Heart right ventricle (tissue), 16 donors: ENCODE results near the gene FRRS1L. TPM values are rescaled to one million over a fixed set of nuclear protein-coding genes. Genes with fewer than 3 reads are reported as not detected.

ENCODE experiments used
- ATAC-seq, 8 donors: fragments of 200-7000 bp; cut with Tn5 transposase; one replicate each; pipeline ENCODE4 v1.9.1; 2020; ENCODE audit warnings: mild to moderate bottlenecking in 8 of 8, moderate library complexity in 8 of 8, moderate number of reproducible peaks in 1 of 8
- DNase-seq, 2 donors: peaks; one replicate each; pipeline ENCODE4 v3.0.0-alpha.2; 2020
- H3K27ac ChIP-seq, 10 donors: fragments of 200-600 bp; sonication (generic) in 2 of 10; one replicate each; pipeline versions ENCODE4 v1.5.0 to v1.8.0; 2020 to 2022; ENCODE audit warnings: mild to moderate bottlenecking in 3 of 10
- H3K27me3 ChIP-seq, 7 donors: fragments of 200-600 bp; one replicate each; pipeline ENCODE4 v1.8.0; 2021 to 2022; ENCODE audit warnings: mild to moderate bottlenecking in 2 of 7
- H3K36me3 ChIP-seq, 9 donors: fragments of 200-600 bp; sonication (generic) in 1 of 9; one replicate each; pipeline versions ENCODE4 v1.5.0 to v1.8.0; 2020 to 2022; ENCODE audit warnings: mild to moderate bottlenecking in 2 of 9
- H3K4me1 ChIP-seq, 9 donors: fragments of 200-600 bp; sonication (generic) in 1 of 9; one replicate each; pipeline versions ENCODE4 v1.5.0 to v1.8.0; 2020 to 2022; ENCODE audit warnings: mild to moderate bottlenecking in 4 of 9
- H3K4me3 ChIP-seq, 10 donors: fragments of 200-600 bp; sonication (generic) in 2 of 10; one replicate each; pipeline versions ENCODE4 v1.5.0 to v1.8.0; 2020 to 2022; ENCODE audit warnings: mild to moderate bottlenecking in 7 of 10, moderate library complexity in 2 of 10
- H3K9me3 ChIP-seq, 11 donors: fragments of 200-600 bp in 10 of 11; sonication (generic) in 2 of 11; one replicate each; pipeline versions ENCODE4 v1.5.0 to v1.8.0; 2013 to 2022; ENCODE audit warnings: mild to moderate bottlenecking in 2 of 11, control low read depth in 1 of 11, moderate library complexity in 1 of 11
- CTCF ChIP-seq, 9 donors: fragments of 200-600 bp; sonication (generic) in 2 of 9; IDR thresholded peaks; one replicate each; pipeline versions ENCODE4 v1.5.0 to v1.8.0; 2021 to 2022; ENCODE audit warnings: antibody characterized with exemption in 9 of 9, mild to moderate bottlenecking in 5 of 9, moderate library complexity in 1 of 9
- WGBS, 2 donors: extraction: QIAGEN DNeasy Blood & Tissue Kit; methylation state at CpG; one replicate each; pipeline ENCODE4 v1.1.7; 2013; ENCODE audit warnings: inconsistent platforms in 1 of 2; 5-methylcytosine and 5-hydroxymethylcytosine counted together
- intact Hi-C, 10 donors: fragments of 100-400 bp; cut with DNase I; formaldehyde crosslinking; loops; one replicate each; pipeline versions ENCODE4 v1.11.1 to v1.14.2; 2022
- polyA plus RNA-seq, 2 donors: library from polyadenylated mRNA; stranded (reverse); fragments of 200-250 nt; gene quantifications; one replicate each; pipeline ENCODE4 v1.2.3, GENCODE V29; 2013
- total RNA-seq, 10 donors: library from RNA; stranded (reverse); fragmentation: NEBNext Ultra II Directional in 3 of 10; extraction: Animal tissue kit (Norgen Biotek cat#: 25700) in 3 of 10; gene quantifications; one replicate each; pipeline versions ENCODE4 v1.2.1 to v1.2.4, GENCODE V29; 2021 to 2023
- donor health status: Arrhythmogenic right ventricular cardiomyopathy.
- donor health status: ischemic (EF 13 %, LVEDD 7.1; RV severe dilation, severe dysfunction).
- donor health status: healthy with polysubstance abuse.
- donor health status: DM: no; HTN: yes; CAD: no.
- donor health status: DM: no; HTN: no; CAD: no.
- donor health status: ischemic (EF 25% LVEDD 6.9; RV normal size, moderate dysfunction).
- donor health status: ischemic (EF 25% LVEDD 5.7; RV mildly dilated, moderate dysfunction).
- donor health status: healthy.
- donor health status: DM: yes; HTN: yes; CAD: no.
- donor health status: Ischemic cardiomyopathy.
- donor health status: ischemic (EF 35%, LVEDD 5.7; RV mildly dilated, moderate dysfunction).
- donor health status: nonischemic (EF 11% LVEDD 7.7; RV severe dilation, severe dysfunction).
- donor health status: DM: yes; HTN: yes; CAD: no.
- donor health status: PGD.
- donor health status: ischemic (EF 29% LVEDD 5.4; RV normal size, mild dysfunction).
- donor health status: nonischemic (EF 23%, LVEDD 6.1; RV moderate dilation, normal function).

FRRS1L gene
- total and polyA plus RNA-seq, 12 donors, result 0.07 to 3.0 (median 1.3) TPM; not detected in 1

DNA sequence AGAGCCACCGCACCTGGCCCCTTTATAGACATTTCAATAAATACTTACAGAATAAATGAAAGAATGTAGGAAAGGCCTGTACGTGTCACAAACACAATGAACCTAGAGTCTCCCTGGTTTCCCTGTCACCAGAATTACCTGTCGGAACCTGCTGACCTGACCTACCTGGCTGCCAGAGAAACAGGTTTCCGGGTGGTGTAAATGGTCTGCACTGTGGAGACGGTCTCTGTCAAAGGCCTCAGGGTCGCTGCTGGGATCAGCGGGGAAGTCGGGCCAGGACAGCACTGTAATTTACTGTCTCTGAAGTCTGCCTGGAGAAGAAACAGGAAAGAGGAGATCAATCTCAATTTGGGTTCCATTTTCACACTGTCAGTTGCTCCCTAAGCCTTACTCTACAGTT, 9.3 kb upstream of the FRRS1L start:
- no peak overlapping the region for H3K27ac ChIP-seq
- no peaks in the 10 kb centered on the region for H3K36me3 ChIP-seq
- H3K4me3 ChIP-seq, result no peak overlapping the region
- no peaks in the 10 kb centered on the region for H3K4me1 ChIP-seq
- intact Hi-C loops, result no loop called here
- no peaks in the 10 kb centered on the region for H3K9me3 ChIP-seq
- ATAC-seq (no peak), DNase-seq (no peak)
- TF ChIP-seq CTCF (IDR thresholded peaks at IDR 0.05), result no peak
- peaks cover 0 to 9% (median 0%) of the 10 kb centered on the region in 7 donors for H3K27me3 ChIP-seq
- 79 to 89% methylated on average over 8 of the region's 8 CpGs for WGBS, 2 donors

DNA sequence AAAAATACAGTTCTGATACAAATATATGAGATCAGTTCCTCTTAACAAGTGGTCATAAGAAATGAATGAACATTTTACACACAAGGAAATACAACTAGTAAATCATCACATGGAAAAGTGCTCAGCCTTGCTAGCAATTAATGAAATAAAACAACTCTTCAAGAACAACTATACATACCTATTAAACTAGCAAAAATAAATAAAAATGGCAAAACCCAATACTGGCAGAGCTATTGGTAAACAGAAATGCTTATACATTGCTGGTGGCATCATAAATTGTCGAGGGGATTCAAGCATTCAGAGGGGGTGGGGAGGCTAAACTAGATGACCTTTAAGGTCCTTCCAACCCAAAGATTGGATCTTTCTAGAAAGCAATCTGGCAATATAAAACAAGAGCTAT, 5.9 kb upstream of the FRRS1L start:
- intact Hi-C loops, result no loop called here
- no peak overlapping the region for H3K4me3 ChIP-seq
- ATAC-seq (no peak), DNase-seq (no peak)
- H3K9me3 ChIP-seq, result no peaks in the 10 kb centered on the region
- peaks cover 0 to 35% (median 10%) of the 10 kb centered on the region in 7 donors for H3K27me3 ChIP-seq
- no peaks in the 10 kb centered on the region for H3K36me3 ChIP-seq
- 72 to 84% methylated on average over 1 of the region's 1 CpG for WGBS, 2 donors
- H3K27ac ChIP-seq, result no peak overlapping the region
- no peaks in the 10 kb centered on the region for H3K4me1 ChIP-seq
- TF ChIP-seq CTCF (IDR thresholded peaks at IDR 0.05), result no peak

DNA sequence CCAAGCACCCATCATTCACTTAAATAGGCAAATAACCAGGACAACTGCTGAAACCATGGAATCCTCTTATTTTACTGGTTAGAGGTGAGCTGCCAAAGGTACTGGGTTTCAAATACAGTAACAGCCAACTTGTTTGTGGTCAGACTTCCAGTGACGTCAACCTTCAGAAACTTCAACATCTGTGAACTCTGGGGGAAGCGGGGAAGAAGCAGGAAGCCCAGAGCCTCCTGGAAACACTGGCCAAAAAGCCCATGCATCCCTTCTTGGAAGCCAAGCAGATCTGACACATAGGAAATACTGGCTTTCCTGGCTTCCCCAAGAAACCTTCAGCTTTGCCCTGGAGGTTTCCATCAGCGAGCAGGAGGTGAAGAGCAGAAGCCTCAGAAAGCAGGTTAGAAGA, 4.9 kb upstream of the FRRS1L start:
- H3K27me3 ChIP-seq, result peaks cover 0 to 43% (median 19%) of the 10 kb centered on the region in 7 donors
- H3K27ac ChIP-seq, result no peak overlapping the region
- no peaks in the 10 kb centered on the region for H3K36me3 ChIP-seq
- intact Hi-C loops, result no loop called here
- WGBS, 2 donors, result 58 to 62% methylated on average over 3 of the region's 3 CpGs
- no peak overlapping the region for H3K4me3 ChIP-seq
- no peaks in the 10 kb centered on the region for H3K9me3 ChIP-seq
- no peak for ATAC-seq
- no peaks in the 10 kb centered on the region for H3K4me1 ChIP-seq
- no peak for DNase-seq
- TF ChIP-seq CTCF (IDR thresholded peaks at IDR 0.05), result no peak

- intact Hi-C loops, result no loop called here
- peaks cover 0 to 65% (median 40%) of the 10 kb centered on the region in 7 donors for H3K27me3 ChIP-seq
- TF ChIP-seq CTCF (IDR thresholded peaks at IDR 0.05), result no peak
- H3K9me3 ChIP-seq, result peaks cover 0 to 10% (median 0%) of the 10 kb centered on the region in 11 donors
- H3K36me3 ChIP-seq, result no peaks in the 10 kb centered on the region
- no peak overlapping the region for H3K27ac ChIP-seq
- ATAC-seq (no peak), DNase-seq (no peak)
- H3K4me3 ChIP-seq, result no peak overlapping the region
- H3K4me1 ChIP-seq, result no peaks in the 10 kb centered on the region
These were observed 1.1 kb upstream of the FRRS1L start for GRCh38 chr9:109168170-109168569.
